GM12874 (cell line): ENCODE measurements around the gene MLPH.

Experiments used
- TF ChIP-seq, protein P1 (sequence below): IDR thresholded peaks from 2 replicates; pipeline ENCODE4 v1.5.1; 2011; ENCODE audit warnings: low read depth, mild to moderate bottlenecking, control low read depth, low read length, moderate library complexity; ENCODE audit not compliant: insufficient read depth

Gene MLPH

DNA sequence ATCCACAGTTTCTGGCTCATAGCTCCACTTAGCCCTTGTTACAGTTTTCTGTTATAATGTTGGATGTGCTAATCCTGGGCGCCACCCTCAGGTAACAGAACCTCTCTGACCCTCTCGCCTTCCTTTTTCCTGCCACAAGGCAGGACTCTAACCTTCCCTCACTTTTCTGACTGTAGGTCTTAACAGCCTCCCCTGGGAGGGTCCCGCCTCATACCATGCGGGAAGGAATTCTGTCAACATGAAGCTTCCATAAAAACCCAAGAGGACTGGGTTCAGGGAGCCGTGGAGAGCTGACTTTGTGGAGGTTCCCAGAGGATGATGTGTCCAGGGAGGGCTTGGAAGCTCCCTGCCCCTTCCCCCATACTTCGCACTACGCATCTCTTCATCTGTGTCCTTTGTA lies 115.4 kb downstream of the MLPH start:
- TF ChIP-seq, protein P1, sequence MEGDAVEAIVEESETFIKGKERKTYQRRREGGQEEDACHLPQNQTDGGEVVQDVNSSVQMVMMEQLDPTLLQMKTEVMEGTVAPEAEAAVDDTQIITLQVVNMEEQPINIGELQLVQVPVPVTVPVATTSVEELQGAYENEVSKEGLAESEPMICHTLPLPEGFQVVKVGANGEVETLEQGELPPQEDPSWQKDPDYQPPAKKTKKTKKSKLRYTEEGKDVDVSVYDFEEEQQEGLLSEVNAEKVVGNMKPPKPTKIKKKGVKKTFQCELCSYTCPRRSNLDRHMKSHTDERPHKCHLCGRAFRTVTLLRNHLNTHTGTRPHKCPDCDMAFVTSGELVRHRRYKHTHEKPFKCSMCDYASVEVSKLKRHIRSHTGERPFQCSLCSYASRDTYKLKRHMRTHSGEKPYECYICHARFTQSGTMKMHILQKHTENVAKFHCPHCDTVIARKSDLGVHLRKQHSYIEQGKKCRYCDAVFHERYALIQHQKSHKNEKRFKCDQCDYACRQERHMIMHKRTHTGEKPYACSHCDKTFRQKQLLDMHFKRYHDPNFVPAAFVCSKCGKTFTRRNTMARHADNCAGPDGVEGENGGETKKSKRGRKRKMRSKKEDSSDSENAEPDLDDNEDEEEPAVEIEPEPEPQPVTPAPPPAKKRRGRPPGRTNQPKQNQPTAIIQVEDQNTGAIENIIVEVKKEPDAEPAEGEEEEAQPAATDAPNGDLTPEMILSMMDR, result no peak

DNA sequence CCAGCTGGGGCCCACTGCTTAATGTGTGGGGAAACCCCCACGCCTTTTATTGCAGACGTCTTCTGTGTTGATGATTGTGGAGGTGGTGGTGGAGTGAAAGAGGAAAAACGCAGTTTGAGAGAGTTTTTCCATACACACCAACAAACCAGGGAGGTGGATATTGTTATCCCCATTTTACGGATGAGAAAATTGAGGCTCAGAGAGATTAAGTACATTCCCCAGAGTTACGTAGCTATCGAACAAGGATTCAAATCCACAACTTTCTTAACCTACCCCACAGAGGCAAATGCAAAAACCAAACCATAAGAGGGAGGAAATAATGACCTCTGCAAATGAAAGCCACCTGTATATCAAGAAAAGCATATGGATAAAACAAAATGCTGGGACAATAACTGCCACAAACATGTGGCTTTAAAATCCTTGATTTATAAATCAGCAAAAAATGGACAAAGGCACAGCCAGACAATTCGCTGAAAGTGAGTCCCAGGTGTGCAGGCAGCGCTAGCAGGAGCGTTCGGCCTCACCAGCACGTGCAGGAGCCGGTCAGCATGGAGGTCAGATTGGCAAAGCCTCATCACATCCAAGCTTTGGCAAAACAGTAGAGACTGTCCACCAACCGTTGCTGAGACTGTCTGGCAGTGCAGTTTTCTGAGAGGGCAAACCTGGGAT lies 116.1 kb downstream of the MLPH start:
- TF ChIP-seq, protein P1, result no peak

DNA sequence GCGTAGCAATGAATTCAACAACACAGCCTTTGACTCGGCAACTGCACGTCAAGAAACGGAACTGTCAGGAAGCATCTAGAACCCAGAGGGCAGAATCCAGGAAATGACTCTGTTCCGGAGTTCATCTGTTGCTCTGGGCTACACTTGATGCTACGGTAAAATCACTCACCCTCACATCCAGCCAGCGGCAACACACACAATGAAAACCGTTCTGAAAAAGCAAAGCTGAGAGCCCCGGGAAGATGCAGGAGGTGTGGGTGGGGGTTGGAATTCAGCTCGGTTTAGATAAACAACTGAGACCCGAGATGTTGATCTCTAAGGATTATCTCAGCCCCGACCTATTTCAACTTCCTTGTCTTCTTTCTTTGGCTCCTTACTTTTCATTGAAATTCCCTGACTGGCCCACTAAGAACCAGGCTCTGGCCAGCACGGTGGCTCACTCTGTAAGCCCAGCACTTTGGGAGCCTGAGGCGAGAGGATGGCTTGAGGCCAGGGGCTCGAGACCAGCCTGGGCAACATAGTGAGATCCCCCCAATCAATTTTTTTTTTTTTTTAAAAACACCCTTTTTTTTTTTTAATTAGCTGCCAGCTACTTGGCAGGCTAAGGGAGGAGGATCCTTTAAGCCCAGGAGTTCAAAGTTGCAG lies 116.8 kb downstream of the MLPH start:
- TF ChIP-seq, protein P1, result no peak

DNA sequence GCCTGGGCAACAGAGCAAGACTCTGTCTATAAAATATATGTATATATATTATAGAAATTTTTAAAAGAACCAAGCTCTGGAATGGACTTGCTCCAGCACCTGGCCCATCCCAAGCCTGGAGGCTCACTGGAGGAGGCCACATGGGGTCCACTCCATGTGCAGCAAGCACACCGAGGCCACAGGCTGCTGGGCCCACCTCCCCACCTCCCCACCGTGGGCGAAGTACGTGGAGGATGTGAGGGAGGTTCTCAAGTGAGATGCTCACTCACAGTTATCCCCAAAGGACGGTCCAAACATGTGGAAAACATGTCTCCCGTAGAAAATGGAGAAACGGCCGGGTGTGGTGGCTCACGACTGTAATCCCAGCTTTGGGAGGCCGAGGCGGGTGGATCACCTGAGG lies 117.3 kb downstream of the MLPH start:
- TF ChIP-seq, protein P1, result no peak
